ENCODE data around the gene RBP7. TPM values are rescaled to one million over a fixed set of nuclear protein-coding genes. Genes with fewer than 3 reads are reported as not detected.
"Not testable (repeated sequence)": the region's sequence is repeated elsewhere in the genome, so short reads cannot be mapped to it uniquely, and the experiment has no call there.

The RBP7 gene
- polyA plus RNA-seq, 1 donor from 2014 or later, result 0.56 TPM

DNA sequence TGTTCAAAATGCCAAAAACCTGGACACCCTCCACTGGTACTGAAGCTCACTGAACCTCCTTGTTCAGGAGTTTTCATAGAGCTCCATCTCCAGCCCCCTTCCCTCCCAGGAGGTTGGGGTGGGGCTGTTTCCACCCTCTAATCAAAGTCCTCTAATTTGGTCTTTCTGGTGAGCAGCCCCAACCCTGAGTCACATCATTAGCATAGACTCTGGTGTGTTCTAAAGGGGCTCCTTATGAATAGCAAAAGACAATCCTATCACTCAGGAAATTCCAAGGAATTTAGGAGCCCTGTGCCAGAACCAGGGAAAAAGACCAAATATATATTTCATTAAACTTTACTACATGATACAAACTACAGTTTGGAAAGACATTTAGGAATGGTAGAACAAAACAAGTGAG is 22.5 kb downstream of the RBP7 start:
- H3K27me3 ChIP-seq (ENCODE audit: insufficient read depth, low read depth, low read length), result no peaks in the 10 kb centered on the region
- no peaks in the 10 kb centered on the region for H3K79me2 ChIP-seq (replicated peaks; ENCODE audit: insufficient read depth, low read length)

GRCh38 chr1:10020086-10020485 is 23.1 kb downstream of the RBP7 start:
- Histone ChIP-seq H3K4me3 (ENCODE audit: low read length) (no peak overlapping the region), H2AFZ (ENCODE audit: low read depth, low read length) (no peak overlapping the region), H3K9ac (ENCODE audit: low read length) (no peak overlapping the region), H3K9me3 (ENCODE audit: low read length) (no peaks in the 10 kb centered on the region), H3K9me2 (ENCODE audit: insufficient read depth, low read length) (no peaks in the 10 kb centered on the region), H3F3A (ENCODE audit: insufficient read depth, low read length, poor library complexity, severe bottlenecking) (no peaks in the 10 kb centered on the region), H3K4me2 (ENCODE audit: low read length) (no peak overlapping the region), H3K36me3 (ENCODE audit: insufficient read depth, low read length) (no peaks in the 10 kb centered on the region), H4K20me1 (ENCODE audit: insufficient read depth) (no peaks in the 10 kb centered on the region), H3K27me3 (ENCODE audit: insufficient read depth, low read depth, low read length) (no peaks in the 10 kb centered on the region), H3K79me2 (replicated peaks; ENCODE audit: insufficient read depth, low read length) (no peaks in the 10 kb centered on the region), H3K27ac (ENCODE audit: low read length) (no peak overlapping the region)
- TF ChIP-seq RAD21 (conservative IDR thresholded peaks at IDR 0.05) (no peak), EZH2 (IDR thresholded peaks at IDR 0.05; ENCODE audit: borderline replicate concordance, insufficient read depth, low read length, poor library complexity, severe bottlenecking) (no peak), TAF1 (IDR thresholded peaks at IDR 0.05; ENCODE audit: low read depth) (no peak), EP300 (conservative IDR thresholded peaks at IDR 0.05; ENCODE audit: poor library complexity, severe bottlenecking) (no peak), MXI1 (conservative IDR thresholded peaks at IDR 0.05; ENCODE audit: poor library complexity, severe bottlenecking) (no peak), POLR2AphosphoS5 (IDR thresholded peaks at IDR 0.05) (no peak), REST (IDR thresholded peaks at IDR 0.05; ENCODE audit: borderline replicate concordance) (no peak), SMC3 (conservative IDR thresholded peaks at IDR 0.05; ENCODE audit: poor library complexity) (no peak)

More for the DNA sequence above, 22.5 kb downstream of the RBP7 start:
- no peaks in the 10 kb centered on the region for H3K9me3 ChIP-seq (ENCODE audit: low read length)
- no peak overlapping the region for H3K9ac ChIP-seq (ENCODE audit: low read length)
- H2AFZ ChIP-seq (ENCODE audit: low read depth, low read length), result no peak overlapping the region
- no peaks in the 10 kb centered on the region for H4K20me1 ChIP-seq (ENCODE audit: insufficient read depth)
- H3K27ac ChIP-seq (ENCODE audit: low read length), result no peak overlapping the region
- no peaks in the 10 kb centered on the region for H3K9me2 ChIP-seq (ENCODE audit: insufficient read depth, low read length)
- H3K4me3 ChIP-seq (ENCODE audit: low read length), result no peak overlapping the region
- H3K36me3 ChIP-seq (ENCODE audit: insufficient read depth, low read length), result no peaks in the 10 kb centered on the region
- no peak overlapping the region for H3K4me2 ChIP-seq (ENCODE audit: low read length)
- TF ChIP-seq EZH2 (IDR thresholded peaks at IDR 0.05; ENCODE audit: borderline replicate concordance, insufficient read depth, low read length, poor library complexity, severe bottlenecking) (no peak), TAF1 (IDR thresholded peaks at IDR 0.05; ENCODE audit: low read depth) (no peak), EP300 (conservative IDR thresholded peaks at IDR 0.05; ENCODE audit: poor library complexity, severe bottlenecking) (no peak), REST (IDR thresholded peaks at IDR 0.05; ENCODE audit: borderline replicate concordance) (no peak), SMC3 (conservative IDR thresholded peaks at IDR 0.05; ENCODE audit: poor library complexity) (no peak), MXI1 (conservative IDR thresholded peaks at IDR 0.05; ENCODE audit: poor library complexity, severe bottlenecking) (no peak), RAD21 (conservative IDR thresholded peaks at IDR 0.05) (no peak), POLR2AphosphoS5 (IDR thresholded peaks at IDR 0.05) (no peak)
- TF ChIP-seq, protein P1, sequence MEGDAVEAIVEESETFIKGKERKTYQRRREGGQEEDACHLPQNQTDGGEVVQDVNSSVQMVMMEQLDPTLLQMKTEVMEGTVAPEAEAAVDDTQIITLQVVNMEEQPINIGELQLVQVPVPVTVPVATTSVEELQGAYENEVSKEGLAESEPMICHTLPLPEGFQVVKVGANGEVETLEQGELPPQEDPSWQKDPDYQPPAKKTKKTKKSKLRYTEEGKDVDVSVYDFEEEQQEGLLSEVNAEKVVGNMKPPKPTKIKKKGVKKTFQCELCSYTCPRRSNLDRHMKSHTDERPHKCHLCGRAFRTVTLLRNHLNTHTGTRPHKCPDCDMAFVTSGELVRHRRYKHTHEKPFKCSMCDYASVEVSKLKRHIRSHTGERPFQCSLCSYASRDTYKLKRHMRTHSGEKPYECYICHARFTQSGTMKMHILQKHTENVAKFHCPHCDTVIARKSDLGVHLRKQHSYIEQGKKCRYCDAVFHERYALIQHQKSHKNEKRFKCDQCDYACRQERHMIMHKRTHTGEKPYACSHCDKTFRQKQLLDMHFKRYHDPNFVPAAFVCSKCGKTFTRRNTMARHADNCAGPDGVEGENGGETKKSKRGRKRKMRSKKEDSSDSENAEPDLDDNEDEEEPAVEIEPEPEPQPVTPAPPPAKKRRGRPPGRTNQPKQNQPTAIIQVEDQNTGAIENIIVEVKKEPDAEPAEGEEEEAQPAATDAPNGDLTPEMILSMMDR (IDR thresholded peaks at IDR 0.05; ENCODE audit: poor library complexity, severe bottlenecking), result no peak
- no peaks in the 10 kb centered on the region for H3F3A ChIP-seq (ENCODE audit: insufficient read depth, low read length, poor library complexity, severe bottlenecking)

GRCh38 chr1:10020678-10021077 is 23.6 kb downstream of the RBP7 start:
- not testable (repeated sequence) for H3K9ac ChIP-seq (ENCODE audit: low read length); H4K20me1 ChIP-seq (ENCODE audit: insufficient read depth); H3K9me3 ChIP-seq (ENCODE audit: low read length); H3K27me3 ChIP-seq (ENCODE audit: insufficient read depth, low read depth, low read length); H3K4me2 ChIP-seq (ENCODE audit: low read length); H3F3A ChIP-seq (ENCODE audit: insufficient read depth, low read length, poor library complexity, severe bottlenecking); H2AFZ ChIP-seq (ENCODE audit: low read depth, low read length); H3K79me2 ChIP-seq (replicated peaks; ENCODE audit: insufficient read depth, low read length); H3K27ac ChIP-seq (ENCODE audit: low read length); H3K9me2 ChIP-seq (ENCODE audit: insufficient read depth, low read length); H3K4me3 ChIP-seq (ENCODE audit: low read length); H3K36me3 ChIP-seq (ENCODE audit: insufficient read depth, low read length)

GRCh38 chr1:10021992-10022391 is 25.0 kb downstream of the RBP7 start:
- H3K36me3 ChIP-seq (ENCODE audit: insufficient read depth, low read length); H3K27me3 ChIP-seq (ENCODE audit: insufficient read depth, low read depth, low read length); H3K9me2 ChIP-seq (ENCODE audit: insufficient read depth, low read length); H2AFZ ChIP-seq (ENCODE audit: low read depth, low read length); H4K20me1 ChIP-seq (ENCODE audit: insufficient read depth); H3K79me2 ChIP-seq (replicated peaks; ENCODE audit: insufficient read depth, low read length); H3K4me3 ChIP-seq (ENCODE audit: low read length); H3K27ac ChIP-seq (ENCODE audit: low read length); H3K4me2 ChIP-seq (ENCODE audit: low read length); H3K9me3 ChIP-seq (ENCODE audit: low read length); H3K9ac ChIP-seq (ENCODE audit: low read length); H3F3A ChIP-seq (ENCODE audit: insufficient read depth, low read length, poor library complexity, severe bottlenecking): not testable (repeated sequence)

Data from neural cell (in vitro differentiated cells).